Measurements from ENCODE around the gene CENPC. TPM values are rescaled to one million over a fixed set of nuclear protein-coding genes. Genes with fewer than 3 reads are reported as not detected.
A peak's percentile ranks its signal among the peaks of the same experiment; 100 is the strongest.
"Not testable (repeated sequence)": the region's sequence is repeated elsewhere in the genome, so short reads cannot be mapped to it uniquely, and the experiment has no call there.

CENPC gene
- total RNA-seq, 1 donor from 2014 or later: 18.2 TPM

- DNase-seq: no peak
Measured at GRCh38 chr4:67468830-67469229, 76.5 kb downstream of the CENPC start.

GRCh38 chr4:67466751-67467150 is 78.6 kb downstream of the CENPC start:
- no peak for DNase-seq

- no peak for DNase-seq
Measured at GRCh38 chr4:67465763-67466052, 79.6 kb downstream of the CENPC start.

GRCh38 chr4:67465032-67465762 is 80.1 kb downstream of the CENPC start:
- no peak for DNase-seq

GRCh38 chr4:67460574-67460973 is 84.7 kb downstream of the CENPC start:
- DNase-seq: no peak

GRCh38 chr4:67459164-67459563 is 86.1 kb downstream of the CENPC start:
- no peak for DNase-seq

- DNase-seq: peak; percentile 3
Measured at GRCh38 chr4:67456577-67457196, 88.6 kb downstream of the CENPC start.

GRCh38 chr4:67452846-67453205 is 92.5 kb downstream of the CENPC start:
- DNase-seq: not testable (repeated sequence)

- no peak for DNase-seq
Measured at GRCh38 chr4:67452100-67452845, 93.0 kb downstream of the CENPC start.

- DNase-seq: no peak
Measured at GRCh38 chr4:67451464-67451863, 93.8 kb downstream of the CENPC start.

GRCh38 chr4:67448621-67449020 is 96.7 kb downstream of the CENPC start:
- DNase-seq: no peak

GRCh38 chr4:67447873-67448272 is 97.4 kb downstream of the CENPC start:
- DNase-seq: no peak

GRCh38 chr4:67446811-67447210 is 98.5 kb downstream of the CENPC start:
- no peak for DNase-seq

- DNase-seq: not testable (repeated sequence)
Measured at GRCh38 chr4:67445881-67446280, 99.4 kb downstream of the CENPC start.

- no peak for DNase-seq
Measured at GRCh38 chr4:67438975-67439374, 106.3 kb downstream of the CENPC start.

GRCh38 chr4:67437974-67438713 is 107.2 kb downstream of the CENPC start:
- peak; percentile 47 for DNase-seq

- DNase-seq: no peak
Measured at GRCh38 chr4:67436742-67437141, 108.6 kb downstream of the CENPC start.

GRCh38 chr4:67430989-67431388 is 114.3 kb downstream of the CENPC start:
- DNase-seq: no peak

GRCh38 chr4:67428819-67429218 is 116.5 kb downstream of the CENPC start:
- DNase-seq: no peak
